Skeletal muscle satellite cell (primary cell): ENCODE data around the gene ANGPTL2.

ENCODE experiments used
- H3K27me3 ChIP-seq: 2 replicates; pipeline ENCODE4 v1.7.0; 2013; ENCODE audit warnings: low read length; ENCODE audit not compliant: control insufficient read depth, insufficient read depth
- H3K36me3 ChIP-seq: 2 replicates; pipeline ENCODE4 v1.7.0; 2013; ENCODE audit warnings: mild to moderate bottlenecking, control low read depth, low read length; ENCODE audit not compliant: insufficient read depth
- H3K4me1 ChIP-seq: 2 replicates; pipeline ENCODE4 v1.7.0; 2013; ENCODE audit warnings: low read length; ENCODE audit not compliant: control insufficient read depth, insufficient read depth
- H3K4me2 ChIP-seq: 2 replicates; pipeline ENCODE4 v1.7.0; 2013; ENCODE audit warnings: mild to moderate bottlenecking, low read length
- H3K4me3 ChIP-seq: 2 replicates; pipeline ENCODE4 v1.7.0; 2013; ENCODE audit warnings: low read length
- H3K9ac ChIP-seq: 2 replicates; pipeline ENCODE4 v1.7.0; 2013; ENCODE audit warnings: mild to moderate bottlenecking, low read depth, low read length, moderate library complexity
- H3K9me3 ChIP-seq: replicated peaks from 2 replicates; pipeline ENCODE4 v1.7.0; 2013; ENCODE audit warnings: mild to moderate bottlenecking, control low read depth, low read length

ANGPTL2 gene

DNA sequence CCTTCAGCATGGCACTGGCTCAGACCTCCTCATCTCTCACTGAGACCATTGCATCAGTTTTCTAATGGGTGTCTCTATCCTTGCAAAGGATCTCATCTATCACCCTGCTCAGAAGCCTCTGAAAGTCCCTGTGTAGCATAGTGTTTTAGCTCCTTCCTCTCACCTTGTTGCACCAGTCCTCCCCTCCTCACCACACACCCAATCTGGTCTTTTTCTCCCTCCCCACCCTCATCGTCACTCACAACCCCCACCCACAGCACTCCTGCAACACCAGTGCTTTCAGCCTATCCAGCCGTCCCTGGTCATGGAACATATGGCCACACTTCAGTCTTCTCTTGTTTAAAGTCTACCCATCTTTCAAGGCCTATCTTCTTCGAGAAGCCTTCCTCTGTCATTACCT, 74.5 kb downstream of the ANGPTL2 start:
- Histone ChIP-seq H3K4me1 (peaks cover 16% of the 10 kb centered on the region), H3K4me3 (no peak overlapping the region), H3K36me3 (no peaks in the 10 kb centered on the region), H3K27me3 (no peaks in the 10 kb centered on the region), H3K9ac (no peak overlapping the region), H3K9me3 (no peaks in the 10 kb centered on the region), H3K4me2 (no peak overlapping the region)

GRCh38 chr9:127045148-127045547, 77.3 kb downstream of the ANGPTL2 start:
- Histone ChIP-seq H3K27me3 (no peaks in the 10 kb centered on the region), H3K4me3 (no peak overlapping the region), H3K4me2 (no peak overlapping the region), H3K9ac (no peak overlapping the region), H3K36me3 (no peaks in the 10 kb centered on the region), H3K9me3 (no peaks in the 10 kb centered on the region), H3K4me1 (peaks cover 16% of the 10 kb centered on the region)

DNA sequence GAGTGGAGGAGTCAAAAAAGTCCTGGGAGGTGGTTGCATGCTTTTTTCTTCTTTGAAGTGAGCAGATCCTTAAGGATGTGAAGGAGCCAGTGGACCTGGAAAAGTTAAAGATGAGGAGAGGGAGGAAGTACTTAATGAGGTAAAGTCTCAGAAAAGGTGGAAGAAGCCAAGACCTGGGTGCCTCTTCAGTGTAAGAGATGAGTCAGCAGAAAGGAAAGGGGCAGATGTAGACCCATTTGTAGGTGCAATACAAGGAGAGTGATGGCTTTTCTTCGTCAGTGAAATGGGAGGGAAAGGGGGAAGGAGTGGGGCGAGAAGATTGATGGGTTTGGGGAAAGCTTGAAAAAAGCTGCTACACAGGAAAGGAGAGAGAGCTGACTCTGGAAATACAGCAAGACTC, 82.9 kb downstream of the ANGPTL2 start:
- Histone ChIP-seq H3K4me3 (no peak overlapping the region), H3K4me2 (no peak overlapping the region), H3K4me1 (no peaks in the 10 kb centered on the region), H3K9me3 (no peaks in the 10 kb centered on the region), H3K27me3 (peaks cover 4% of the 10 kb centered on the region), H3K9ac (no peak overlapping the region), H3K36me3 (no peaks in the 10 kb centered on the region)

DNA sequence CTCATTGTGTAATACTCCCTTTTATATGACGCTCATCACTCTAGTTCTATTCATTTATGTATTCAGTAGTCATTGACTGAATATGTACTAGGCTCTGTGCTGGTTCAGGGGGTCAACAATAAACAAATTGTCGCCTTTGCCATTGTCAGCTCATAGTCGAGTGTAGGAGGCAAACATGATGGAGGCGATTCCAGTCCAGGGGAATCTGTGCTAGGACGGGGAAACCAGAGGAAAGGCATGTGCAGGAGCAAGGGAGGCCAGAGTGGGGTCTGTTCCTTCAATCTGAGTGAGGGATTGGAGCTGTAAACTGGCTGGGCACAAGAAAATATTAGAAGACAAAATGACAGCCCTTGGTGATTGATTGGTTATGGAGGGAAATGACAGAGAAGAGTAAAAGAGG, 83.9 kb downstream of the ANGPTL2 start:
- H3K4me1 ChIP-seq = peaks cover 4% of the 10 kb centered on the region
- peaks cover 5% of the 10 kb centered on the region for H3K27me3 ChIP-seq
- H3K36me3 ChIP-seq = no peaks in the 10 kb centered on the region
- no peaks in the 10 kb centered on the region for H3K9me3 ChIP-seq
- H3K9ac ChIP-seq = no peak overlapping the region
- no peak overlapping the region for H3K4me3 ChIP-seq
- H3K4me2 ChIP-seq = no peak overlapping the region
